ENCODE measurements around the gene C16orf78. TPM values are rescaled to one million over a fixed set of nuclear protein-coding genes. Genes with fewer than 3 reads are reported as not detected.

Gene C16orf78
- total and polyA plus RNA-seq, 4 donors = not detected

DNA sequence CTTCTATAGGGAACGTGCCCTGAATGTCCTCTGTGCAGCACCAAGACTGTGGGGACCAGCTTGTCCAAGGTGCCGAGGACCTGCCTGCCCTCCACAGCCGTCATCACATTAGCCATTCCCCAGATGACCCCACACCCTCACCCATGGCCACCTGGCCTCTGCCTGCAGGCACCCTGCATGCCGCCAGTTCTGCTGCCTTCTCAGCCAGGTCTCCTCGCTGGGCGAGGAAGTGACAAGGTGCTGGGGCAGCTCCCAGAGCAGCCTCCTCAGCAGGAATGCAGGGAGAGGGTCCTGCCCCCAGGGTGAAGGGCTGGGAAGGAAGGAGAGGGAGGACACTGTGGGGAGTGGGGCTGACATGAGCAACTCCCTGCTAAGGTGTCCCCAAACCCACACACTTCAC, 18.6 kb upstream of the C16orf78 start:
- TF ChIP-seq, protein P1, sequence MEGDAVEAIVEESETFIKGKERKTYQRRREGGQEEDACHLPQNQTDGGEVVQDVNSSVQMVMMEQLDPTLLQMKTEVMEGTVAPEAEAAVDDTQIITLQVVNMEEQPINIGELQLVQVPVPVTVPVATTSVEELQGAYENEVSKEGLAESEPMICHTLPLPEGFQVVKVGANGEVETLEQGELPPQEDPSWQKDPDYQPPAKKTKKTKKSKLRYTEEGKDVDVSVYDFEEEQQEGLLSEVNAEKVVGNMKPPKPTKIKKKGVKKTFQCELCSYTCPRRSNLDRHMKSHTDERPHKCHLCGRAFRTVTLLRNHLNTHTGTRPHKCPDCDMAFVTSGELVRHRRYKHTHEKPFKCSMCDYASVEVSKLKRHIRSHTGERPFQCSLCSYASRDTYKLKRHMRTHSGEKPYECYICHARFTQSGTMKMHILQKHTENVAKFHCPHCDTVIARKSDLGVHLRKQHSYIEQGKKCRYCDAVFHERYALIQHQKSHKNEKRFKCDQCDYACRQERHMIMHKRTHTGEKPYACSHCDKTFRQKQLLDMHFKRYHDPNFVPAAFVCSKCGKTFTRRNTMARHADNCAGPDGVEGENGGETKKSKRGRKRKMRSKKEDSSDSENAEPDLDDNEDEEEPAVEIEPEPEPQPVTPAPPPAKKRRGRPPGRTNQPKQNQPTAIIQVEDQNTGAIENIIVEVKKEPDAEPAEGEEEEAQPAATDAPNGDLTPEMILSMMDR (IDR thresholded peaks at IDR 0.05; ENCODE audit: control extremely low read depth, extremely low read depth) = no peak

DNA sequence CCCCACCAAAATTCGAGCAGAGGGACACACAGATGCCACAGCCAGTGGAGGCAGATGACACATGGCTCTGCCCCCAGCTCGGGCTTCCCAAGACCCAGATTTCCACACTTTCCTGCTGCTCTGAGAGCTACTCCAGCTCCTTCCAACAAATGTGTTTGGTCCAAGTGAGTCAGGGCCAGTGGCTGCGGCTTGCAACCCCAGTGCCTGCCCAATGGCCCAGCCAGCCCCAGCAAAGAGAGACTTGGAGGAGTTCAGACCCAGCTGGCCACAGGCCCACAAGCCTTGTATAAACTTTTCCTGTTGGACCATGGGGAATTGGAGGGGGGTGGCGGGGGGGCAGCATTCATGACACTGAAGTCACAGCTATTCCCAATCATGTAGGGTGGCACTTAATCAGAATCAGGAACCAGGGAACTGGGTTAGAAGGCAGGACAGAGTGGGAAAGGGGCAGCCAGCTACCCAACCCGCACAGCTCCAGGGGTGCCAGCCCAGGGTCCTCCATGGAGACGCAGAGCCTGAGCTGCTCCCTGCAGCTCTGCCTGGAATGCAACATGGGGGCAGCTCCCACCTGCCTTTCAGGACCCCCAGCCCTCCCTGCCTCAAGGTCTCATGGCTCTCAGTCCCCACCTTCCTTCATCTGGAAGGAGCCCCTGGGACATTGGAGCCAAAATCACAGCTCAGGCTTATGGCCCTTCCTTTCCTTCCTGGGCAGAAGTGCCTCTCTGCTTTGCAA, 17.5 kb upstream of the C16orf78 start:
- H3K4me1 ChIP-seq (ENCODE audit: control insufficient read depth in 5 of 5, insufficient read depth in 5 of 5, low read length in 5 of 5) = peaks cover 0 to 29% (median 3%) of the 10 kb centered on the region in 5 donors
- no peaks in the 10 kb centered on the region for H3K36me3 ChIP-seq (ENCODE audit: control insufficient read depth in 4 of 4, insufficient read depth in 4 of 4, low read length in 4 of 4)
- TF ChIP-seq, protein P1 (IDR thresholded peaks at IDR 0.05; ENCODE audit: control extremely low read depth, extremely low read depth) = no peak
- H3K4me3 ChIP-seq = no peak overlapping the region
- H3K9ac ChIP-seq (ENCODE audit: insufficient read depth in 1 of 2, low read length in 2 of 2) = no peak overlapping the region
- H3K27me3 ChIP-seq (ENCODE audit: control insufficient read depth in 3 of 3, insufficient read depth in 3 of 3, low read length in 2 of 3) = peaks cover 0 to 10% (median 0%) of the 10 kb centered on the region in 3 donors
- 70 to 74% methylated on average over 6 of the region's 6 CpGs for WGBS, 2 donors
- no peak overlapping the region for H3K27ac ChIP-seq (ENCODE audit: low read depth in 1 of 2, low read length in 1 of 2)
- DNase-seq = peak; percentile 63 to 75 (median 66)
- no peaks in the 10 kb centered on the region for H3K9me3 ChIP-seq (ENCODE audit: control insufficient read depth in 4 of 4, insufficient read depth in 3 of 4, low read length in 3 of 4)
- no peak for ATAC-seq (ENCODE audit: insufficient read depth, low FRiP score)

More for the DNA sequence above, 18.6 kb upstream of the C16orf78 start:
- Histone ChIP-seq H3K36me3 (ENCODE audit: control insufficient read depth in 4 of 4, insufficient read depth in 4 of 4, low read length in 4 of 4) (no peaks in the 10 kb centered on the region), H3K27me3 (ENCODE audit: control insufficient read depth in 3 of 3, insufficient read depth in 3 of 3, low read length in 2 of 3) (peaks cover under 1 to 16% (median 5%) of the 10 kb centered on the region in 3 donors), H3K9ac (ENCODE audit: insufficient read depth in 1 of 2, low read length in 2 of 2) (no peak overlapping the region), H3K27ac (ENCODE audit: low read depth in 1 of 2, low read length in 1 of 2) (no peak overlapping the region), H3K9me3 (ENCODE audit: control insufficient read depth in 4 of 4, insufficient read depth in 3 of 4, low read length in 3 of 4) (no peaks in the 10 kb centered on the region), H3K4me3 (no peak overlapping the region), H3K4me1 (ENCODE audit: control insufficient read depth in 5 of 5, insufficient read depth in 5 of 5, low read length in 5 of 5) (peaks cover 0 to 29% (median 3%) of the 10 kb centered on the region in 5 donors)
- ATAC-seq (ENCODE audit: insufficient read depth, low FRiP score) (no peak), DNase-seq (no peak)
- 75 to 78% methylated on average over 6 of the region's 6 CpGs for WGBS, 2 donors

DNA sequence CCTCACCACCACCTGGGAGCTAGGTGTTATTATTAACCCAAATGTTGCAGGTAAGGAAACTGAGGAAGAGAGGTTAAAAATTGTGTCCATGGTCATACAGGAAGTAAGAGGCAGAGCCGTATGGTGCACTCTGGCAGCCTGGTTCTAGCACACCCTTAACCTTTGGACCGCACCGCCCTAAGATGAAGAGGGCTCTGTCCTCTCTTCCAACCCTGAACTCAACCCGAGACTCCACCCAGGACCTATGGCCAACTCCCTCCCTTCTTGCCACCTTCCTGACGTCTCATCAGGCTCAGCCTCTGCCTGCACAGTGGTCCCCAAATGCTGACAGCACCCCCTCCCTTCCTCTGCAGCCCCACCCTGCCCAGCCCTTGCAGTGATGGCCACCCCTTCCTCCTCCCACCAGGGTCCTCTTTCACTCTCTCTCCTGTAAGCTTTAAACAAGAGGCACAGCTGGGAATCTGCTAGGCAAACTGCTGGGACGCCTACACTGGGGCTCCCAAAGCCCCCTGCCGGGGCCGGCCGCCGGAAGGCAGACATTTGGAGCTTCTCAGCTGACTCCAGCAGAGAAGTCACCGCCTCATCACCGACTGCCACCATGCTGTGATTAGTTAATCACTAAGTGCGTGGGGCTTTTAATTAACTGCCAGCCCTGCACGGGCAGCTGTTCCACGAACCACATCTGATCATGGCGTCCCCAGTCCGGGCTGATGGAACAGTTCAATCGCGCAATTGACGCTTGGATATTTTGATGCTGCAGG, 16.7 kb upstream of the C16orf78 start:
- TF ChIP-seq, protein P1 (IDR thresholded peaks at IDR 0.05; ENCODE audit: control extremely low read depth, extremely low read depth) = no peak
- Histone ChIP-seq H3K4me3 (no peak overlapping the region), H3K9me3 (ENCODE audit: control insufficient read depth in 4 of 4, insufficient read depth in 3 of 4, low read length in 3 of 4) (no peaks in the 10 kb centered on the region), H3K9ac (ENCODE audit: insufficient read depth in 1 of 2, low read length in 2 of 2) (no peak overlapping the region), H3K27me3 (ENCODE audit: control insufficient read depth in 3 of 3, insufficient read depth in 3 of 3, low read length in 2 of 3) (peaks cover 0 to 10% (median 0%) of the 10 kb centered on the region in 3 donors), H3K27ac (ENCODE audit: low read depth in 1 of 2, low read length in 1 of 2) (no peak overlapping the region), H3K36me3 (ENCODE audit: control insufficient read depth in 4 of 4, insufficient read depth in 4 of 4, low read length in 4 of 4) (no peaks in the 10 kb centered on the region), H3K4me1 (ENCODE audit: control insufficient read depth in 5 of 5, insufficient read depth in 5 of 5, low read length in 5 of 5) (peaks cover 0 to 29% (median 3%) of the 10 kb centered on the region in 5 donors)
- DNase-seq (peak; percentile 76 to 80 (median 79)), ATAC-seq (ENCODE audit: insufficient read depth, low FRiP score) (no peak)
- WGBS, 2 donors = 46 to 66% methylated on average over 20 of the region's 20 CpGs
